GM19452 (cell line): ENCODE results near the gene RANBP1.

Experiments
- ATAC-seq: cut with Tn5 transposase; IDR thresholded peaks from one replicate; pipeline ENCODE4 v1.9.1; 2021; ENCODE audit not compliant: unreplicated experiment

Gene RANBP1

DNA sequence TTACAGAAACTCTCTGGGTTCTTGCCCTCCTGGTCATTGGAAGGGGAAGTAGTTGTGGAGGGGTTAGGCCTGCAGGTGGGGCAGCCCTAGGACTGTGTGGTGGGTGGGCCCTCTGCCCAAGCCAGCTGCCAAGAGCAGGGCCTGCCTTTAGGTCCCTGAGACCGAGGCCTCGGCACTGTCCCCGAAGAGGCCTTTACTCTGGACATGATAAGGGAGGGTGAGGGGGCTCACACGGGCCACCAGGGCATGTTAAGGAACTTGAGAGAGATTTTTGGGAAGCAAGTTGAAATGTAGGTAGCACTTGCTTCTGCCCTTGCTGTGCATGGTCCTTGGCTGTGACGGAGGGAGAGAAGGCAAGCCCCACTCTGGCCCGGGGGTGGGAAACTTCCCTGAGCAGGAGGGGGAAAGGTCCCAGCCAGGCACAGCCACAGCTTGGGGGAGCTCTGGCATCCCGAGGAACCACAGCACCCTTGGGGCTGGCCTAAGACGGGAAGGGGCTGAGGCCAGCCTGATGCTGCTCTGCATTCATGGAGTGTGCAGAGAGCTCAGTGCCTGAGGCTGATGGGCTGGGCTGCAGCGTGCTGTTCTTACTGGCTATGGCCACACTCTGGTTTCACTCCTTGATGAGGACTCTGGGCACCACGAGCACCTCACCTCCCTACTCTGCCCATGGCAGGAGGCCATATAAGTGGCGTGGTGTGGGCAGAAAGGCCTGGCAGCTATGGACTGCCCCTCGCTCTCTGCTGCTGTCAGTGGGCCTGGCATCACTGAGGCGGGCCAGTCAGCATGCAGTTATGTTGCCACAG is 7.8 kb upstream of the RANBP1 start:
- ATAC-seq: no peak

DNA sequence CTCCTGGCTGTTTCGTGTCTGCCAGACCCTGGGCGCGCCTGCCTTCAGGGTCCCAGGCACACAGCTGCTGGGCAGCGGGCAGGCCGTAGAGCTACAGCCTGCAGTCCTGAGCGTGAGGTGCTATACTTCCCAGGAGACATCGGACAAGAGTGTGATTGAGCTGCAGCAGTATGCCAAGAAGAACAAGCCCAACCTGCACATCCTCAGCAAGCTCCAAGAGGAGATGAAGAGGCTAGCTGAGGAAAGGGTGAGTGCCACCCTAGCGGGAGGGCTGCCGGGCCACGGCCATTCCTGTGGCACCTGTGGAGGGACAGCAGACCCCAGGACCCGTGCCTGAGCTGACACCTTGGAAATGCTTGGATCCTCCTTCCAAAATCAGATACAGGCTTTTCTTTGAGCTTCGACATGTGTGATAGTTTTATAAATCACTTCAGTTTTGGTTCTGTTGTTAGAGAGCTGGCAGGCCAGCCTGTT is 7.1 kb upstream of the RANBP1 start:
- ATAC-seq: no peak

DNA sequence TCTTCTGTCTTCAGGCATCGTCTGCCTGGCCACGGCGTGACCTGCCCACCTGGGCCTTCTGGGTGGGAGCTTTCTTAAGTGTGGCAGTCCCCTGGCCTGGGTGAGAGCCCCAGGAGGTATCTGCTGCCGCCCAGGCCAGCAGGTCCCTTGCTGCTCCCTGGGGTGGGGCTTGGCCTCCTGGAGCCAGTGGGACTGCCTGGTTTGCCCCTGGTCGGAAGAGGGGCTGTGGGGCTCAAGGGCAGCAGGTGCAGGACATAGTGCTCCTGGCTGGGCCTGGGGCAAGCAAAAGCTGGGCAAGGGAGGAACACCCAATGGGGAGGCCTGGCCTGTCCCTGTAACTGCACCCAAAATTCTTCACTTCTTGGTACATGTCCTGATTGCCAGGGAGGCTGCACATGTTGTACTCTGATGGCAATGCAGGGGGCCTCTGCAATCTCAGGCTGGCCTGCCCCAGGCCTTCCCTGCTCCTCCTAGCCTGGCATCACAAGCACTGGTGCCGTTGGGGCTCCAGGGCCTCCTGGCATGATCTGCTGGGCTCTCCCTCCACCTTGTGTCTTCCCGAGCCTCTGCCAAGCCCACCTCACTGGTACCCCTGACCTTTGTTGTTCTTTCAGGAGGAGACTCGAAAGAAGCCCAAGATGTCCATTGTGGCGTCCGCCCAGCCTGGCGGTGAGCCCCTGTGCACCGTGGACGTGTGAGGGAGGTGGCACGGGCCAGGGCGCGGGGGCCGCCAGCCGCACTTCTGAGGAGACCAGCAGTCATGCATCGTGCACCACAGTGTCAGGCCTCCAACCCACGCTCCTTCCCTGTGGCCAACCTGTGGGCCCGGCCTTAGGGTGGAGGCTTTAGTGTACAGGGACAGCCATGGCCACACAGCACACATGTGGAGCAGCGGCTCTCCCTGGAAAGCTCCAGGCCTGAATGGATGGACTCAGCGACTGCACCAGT is 6.2 kb upstream of the RANBP1 start:
- no peak for ATAC-seq

DNA sequence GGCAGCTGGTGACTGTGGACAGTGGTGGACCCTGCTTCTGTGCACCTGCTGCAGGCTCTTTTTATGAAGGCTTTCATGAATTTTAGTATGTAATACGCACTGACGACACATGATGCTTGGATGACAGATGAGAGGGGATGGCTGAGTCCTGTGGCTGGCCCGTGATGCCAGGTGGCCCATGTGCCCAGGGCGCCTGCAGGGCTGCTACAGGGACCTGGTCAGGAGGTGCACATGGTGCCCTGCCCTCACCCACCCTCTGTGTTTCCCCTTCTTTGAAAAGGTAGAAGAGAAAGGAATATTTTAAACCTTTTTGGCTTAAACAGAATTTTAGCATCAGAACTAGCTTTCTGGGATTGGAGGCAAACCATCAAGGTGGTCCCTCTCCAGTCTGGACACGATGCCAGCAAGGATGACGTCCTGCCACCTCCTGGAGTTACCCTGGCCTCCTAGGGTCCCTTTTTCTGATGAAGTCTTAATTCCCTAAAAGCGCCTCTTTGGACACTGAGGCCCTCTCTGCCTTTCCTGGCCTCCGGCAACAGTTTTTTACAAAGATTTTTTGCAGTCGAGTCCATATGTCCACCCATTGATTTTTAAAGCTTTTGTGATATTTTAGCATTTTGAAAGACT is 5.4 kb upstream of the RANBP1 start:
- ATAC-seq: no peak

GRCh38 chr22:20111045-20111688 is 4.7 kb upstream of the RANBP1 start:
- ATAC-seq: no peak

GRCh38 chr22:20111689-20112622 is 3.9 kb upstream of the RANBP1 start:
- no peak for ATAC-seq

- no peak for ATAC-seq
These were observed 3.0 kb upstream of the RANBP1 start for GRCh38 chr22:20112623-20113511.

- no peak for ATAC-seq
These were observed 2.2 kb upstream of the RANBP1 start for GRCh38 chr22:20113551-20114310.

- no peak for ATAC-seq
These were observed 1.1 kb upstream of the RANBP1 start for GRCh38 chr22:20114506-20115475.

DNA sequence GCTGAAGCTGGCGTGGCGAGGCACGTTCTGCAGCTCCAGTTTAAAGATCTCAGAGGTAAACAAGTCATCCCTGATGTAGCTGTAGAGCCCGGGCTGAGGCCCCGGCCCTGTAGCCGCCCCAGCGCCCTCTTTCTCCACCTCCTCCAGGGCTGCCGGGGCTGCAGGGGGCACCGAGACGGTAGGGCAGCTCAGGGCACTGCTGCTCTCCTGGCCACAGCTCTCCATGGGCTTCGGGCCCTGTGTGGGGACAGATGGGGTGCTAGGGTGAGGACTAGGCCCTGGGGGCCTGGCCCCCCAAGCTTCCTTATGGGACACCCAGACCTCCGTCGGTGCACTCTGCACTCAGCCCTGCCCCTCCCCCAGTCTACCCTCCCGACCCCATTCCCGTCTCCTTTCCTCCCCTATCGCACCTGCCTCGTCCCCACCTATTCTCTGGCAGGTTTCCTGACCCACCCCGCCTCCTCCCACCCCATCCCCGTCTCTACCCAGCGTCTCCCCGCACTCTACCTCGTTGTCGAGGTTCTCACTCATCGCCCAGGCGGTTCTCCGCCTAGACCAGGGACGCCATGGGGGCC is 559 bp downstream of the RANBP1 start:
- ATAC-seq: no peak

DNA sequence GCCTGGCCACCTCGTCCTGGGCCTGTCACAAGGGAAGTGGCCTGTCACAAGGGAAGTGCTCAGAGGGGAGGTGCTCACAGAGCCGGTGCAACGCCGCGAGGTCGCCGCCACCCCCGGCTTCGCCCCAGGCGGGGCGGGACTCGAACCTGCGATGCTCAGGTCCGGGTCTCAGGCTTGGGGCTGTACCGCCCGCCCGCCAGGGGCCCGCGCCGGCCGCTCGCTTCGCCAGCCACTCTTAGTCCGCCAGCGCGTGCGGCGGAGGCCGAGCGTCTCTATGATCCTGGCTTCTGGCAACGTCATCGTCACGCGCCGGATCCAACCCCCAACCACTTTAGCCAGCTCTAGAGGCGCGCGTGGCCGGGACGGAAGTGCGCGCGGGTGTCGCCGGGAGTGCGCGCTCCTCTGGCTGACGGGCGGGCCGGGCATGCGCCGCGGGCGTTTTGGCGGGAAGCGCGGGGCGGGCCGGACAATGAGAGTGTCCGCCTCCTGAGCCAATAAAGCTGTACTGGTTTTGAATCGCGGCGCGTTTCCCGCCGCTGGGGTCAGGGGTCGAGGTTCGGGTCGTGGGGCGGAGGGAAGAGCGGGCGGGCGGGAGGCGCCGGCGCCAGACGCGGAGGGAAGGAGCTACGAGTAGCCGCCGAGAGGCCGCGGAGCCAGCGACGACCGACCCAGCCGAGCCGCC is 1.2 kb downstream of the RANBP1 start, which contains the start of gene TRMT2A:
TRMT2A (minus strand) TSS at position 276 of the 682 bp plus-strand sequence. CDS start 320 bp downstream, outside the sequence.
- peak; percentile 71 for ATAC-seq

- ATAC-seq: peak; percentile 16
These were observed 1.9 kb downstream of the RANBP1 start for GRCh38 chr22:20117633-20118299.

- no peak for ATAC-seq
These were observed 2.6 kb downstream of the RANBP1 start for GRCh38 chr22:20118300-20119020.

DNA sequence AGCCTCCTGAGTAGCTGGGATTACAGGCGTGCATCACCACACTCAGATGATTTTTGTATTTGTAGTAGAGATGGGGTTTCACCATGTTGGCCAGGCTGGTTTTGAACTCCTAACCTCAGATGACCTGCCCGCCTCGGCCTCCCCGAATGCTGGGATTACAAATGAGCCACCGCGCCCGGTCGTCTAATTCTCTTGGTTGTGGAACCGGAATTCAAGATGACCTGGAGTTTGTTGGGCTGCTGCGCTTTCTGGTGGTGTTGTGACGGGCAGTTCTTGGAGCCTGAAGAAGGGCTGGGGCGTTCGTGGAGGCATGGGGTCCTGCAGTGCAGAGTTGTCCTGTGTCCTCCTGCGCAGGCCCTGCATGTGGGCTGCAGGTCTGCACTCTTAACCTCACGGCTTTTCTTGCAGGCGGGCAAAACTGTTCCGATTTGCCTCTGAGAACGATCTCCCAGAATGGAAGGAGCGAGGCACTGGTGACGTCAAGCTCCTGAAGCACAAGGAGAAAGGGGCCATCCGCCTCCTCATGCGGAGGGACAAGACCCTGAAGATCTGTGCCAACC is 6.0 kb downstream of the RANBP1 start:
- ATAC-seq: no peak
